WERI-Rb-1 (cell line): ENCODE results near the gene HSDL2.
A peak's percentile ranks its signal among the peaks of the same experiment; 100 is the strongest.

ENCODE experiments used
- DNase-seq: peaks from one replicate; pipeline ENCODE4 v3.0.0-alpha.2; 2020
- H3K27ac ChIP-seq: fragments of 250-450 bp; sonication (Bioruptor Pico); 2 replicates; pipeline ENCODE4 v1.5.1; 2020; ENCODE audit warnings: mild to moderate bottlenecking, moderate library complexity
- H3K27me3 ChIP-seq: fragments of 250-450 bp; sonication (Bioruptor Pico); 2 replicates; pipeline ENCODE4 v1.5.1; 2021; ENCODE audit warnings: mild to moderate bottlenecking, low read depth, moderate library complexity; ENCODE audit not compliant: insufficient read depth, severe bottlenecking
- H3K36me3 ChIP-seq: fragments of 250-450 bp; sonication (Bioruptor Pico); 2 replicates; pipeline ENCODE4 v1.5.1; 2020; ENCODE audit warnings: mild to moderate bottlenecking, moderate library complexity
- H3K4me3 ChIP-seq: 2 replicates; pipeline ENCODE4 v1.5.1; 2011; ENCODE audit warnings: low read depth, mild to moderate bottlenecking, control low read depth, low read length
- H3K9me3 ChIP-seq: fragments of 250-450 bp; sonication (Bioruptor Pico); 2 replicates; pipeline ENCODE4 v1.5.1; 2021; ENCODE audit warnings: mild to moderate bottlenecking, moderate library complexity; ENCODE audit not compliant: severe bottlenecking
- CTCF ChIP-seq: IDR thresholded peaks from 2 replicates; pipeline ENCODE4 v1.5.1; 2011; ENCODE audit warnings: low read depth, mild to moderate bottlenecking, control low read depth, inconsistent platforms, low read length

HSDL2 gene

GRCh38 chr9:112348257-112349007 is 31.5 kb upstream of the HSDL2 start:
- Histone ChIP-seq H3K4me3 (peak overlapping the region; percentile 53), H3K27ac (peak overlapping the region; percentile 7), H3K9me3 (no peaks in the 10 kb centered on the region), H3K27me3 (no peaks in the 10 kb centered on the region), H3K36me3 (no peaks in the 10 kb centered on the region)
- TF ChIP-seq CTCF: no peak
- DNase-seq: peak; percentile 96

GRCh38 chr9:112349008-112349333 is 30.9 kb upstream of the HSDL2 start:
- Histone ChIP-seq H3K9me3 (no peaks in the 10 kb centered on the region), H3K27me3 (no peaks in the 10 kb centered on the region), H3K36me3 (no peaks in the 10 kb centered on the region), H3K4me3 (peak overlapping the region; percentile 53), H3K27ac (no peak overlapping the region)
- DNase-seq: no peak
- no peak for TF ChIP-seq CTCF

DNA sequence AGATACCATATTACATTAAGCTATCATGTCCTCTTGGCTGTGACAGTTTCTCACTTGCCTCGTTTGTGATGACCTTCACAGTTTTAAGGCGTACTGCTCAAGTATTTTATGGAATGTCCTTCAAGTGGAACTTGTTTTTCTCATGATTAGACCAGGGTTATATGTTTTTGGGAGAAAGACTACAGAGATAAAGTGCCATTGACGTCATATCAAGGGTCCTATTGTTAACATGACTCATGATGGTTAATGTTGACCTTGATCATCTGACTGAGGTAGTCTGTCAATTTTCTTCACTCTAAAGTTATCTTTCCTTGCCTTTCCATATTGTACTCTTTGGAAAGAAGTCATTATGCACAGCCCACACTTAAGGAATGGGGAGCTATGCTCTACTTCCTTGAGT is 28.7 kb upstream of the HSDL2 start:
- H3K4me3 ChIP-seq: no peak overlapping the region
- no peak overlapping the region for H3K27ac ChIP-seq
- H3K9me3 ChIP-seq: no peaks in the 10 kb centered on the region
- no peaks in the 10 kb centered on the region for H3K36me3 ChIP-seq
- no peak for TF ChIP-seq CTCF
- H3K27me3 ChIP-seq: no peaks in the 10 kb centered on the region
- DNase-seq: no peak

DNA sequence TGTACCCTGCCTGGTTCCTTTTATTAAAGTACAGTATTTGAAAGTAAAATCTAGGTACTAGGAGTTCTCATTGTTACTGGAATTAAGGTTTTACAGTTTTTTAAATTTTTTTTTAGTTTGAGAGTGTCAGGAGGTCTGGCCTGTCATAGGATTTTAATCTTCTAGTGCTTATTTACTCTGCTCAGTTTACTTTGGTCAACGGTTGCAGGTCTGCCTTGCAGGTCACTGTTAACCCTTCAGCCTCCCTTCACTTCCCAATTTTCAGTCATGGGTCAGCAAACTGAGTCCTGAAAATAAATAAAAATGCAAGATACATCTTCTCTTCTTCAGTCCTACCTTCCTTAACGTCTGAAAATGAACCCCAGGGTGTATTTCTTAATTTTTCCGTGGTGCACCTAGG is 27.7 kb upstream of the HSDL2 start:
- Histone ChIP-seq H3K36me3 (no peaks in the 10 kb centered on the region), H3K4me3 (no peak overlapping the region), H3K27me3 (no peaks in the 10 kb centered on the region), H3K9me3 (no peaks in the 10 kb centered on the region), H3K27ac (no peak overlapping the region)
- DNase-seq: no peak
- no peak for TF ChIP-seq CTCF

DNA sequence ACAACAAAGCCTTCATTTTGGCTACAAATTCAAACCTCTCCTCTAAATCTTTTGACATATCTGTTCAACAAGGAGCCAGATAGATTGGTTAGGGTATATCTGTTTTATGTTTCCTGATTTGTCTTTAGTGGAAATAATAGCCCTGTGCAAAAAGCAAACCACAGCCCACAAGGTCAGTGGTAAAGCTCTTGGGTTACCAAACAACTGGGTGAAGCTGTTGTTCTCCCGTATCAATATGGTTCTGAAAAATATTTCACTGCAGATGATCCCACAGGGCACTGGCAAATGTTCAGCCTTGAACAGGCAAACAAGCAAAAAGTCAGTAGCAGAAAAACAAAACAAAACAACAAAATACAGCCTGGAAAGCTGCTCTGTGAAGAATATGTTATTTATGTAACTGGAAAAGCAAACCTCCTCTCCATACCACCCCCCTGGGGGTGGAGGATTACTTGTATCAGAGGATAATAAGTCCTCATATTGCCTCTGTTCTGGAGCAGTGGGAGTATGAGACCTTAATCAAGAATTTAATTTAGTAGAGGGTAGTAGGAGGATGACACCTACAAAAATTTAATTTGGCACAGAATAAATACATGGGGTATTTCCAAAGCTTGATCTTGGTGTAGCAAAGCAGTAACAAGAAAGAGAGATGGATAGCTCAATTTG is 25.7 kb upstream of the HSDL2 start:
- Histone ChIP-seq H3K27me3 (no peaks in the 10 kb centered on the region), H3K36me3 (no peaks in the 10 kb centered on the region), H3K9me3 (no peaks in the 10 kb centered on the region), H3K4me3 (no peak overlapping the region), H3K27ac (no peak overlapping the region)
- no peak for DNase-seq
- no peak for TF ChIP-seq CTCF
